HG03342 (cell line): ENCODE data around the gene YARS2.

Experiments
- ATAC-seq: cut with Tn5 transposase; IDR thresholded peaks from one replicate; pipeline ENCODE4 v1.9.1; 2021; ENCODE audit warnings: mild to moderate bottlenecking, moderate library complexity; ENCODE audit not compliant: unreplicated experiment

Gene YARS2

DNA sequence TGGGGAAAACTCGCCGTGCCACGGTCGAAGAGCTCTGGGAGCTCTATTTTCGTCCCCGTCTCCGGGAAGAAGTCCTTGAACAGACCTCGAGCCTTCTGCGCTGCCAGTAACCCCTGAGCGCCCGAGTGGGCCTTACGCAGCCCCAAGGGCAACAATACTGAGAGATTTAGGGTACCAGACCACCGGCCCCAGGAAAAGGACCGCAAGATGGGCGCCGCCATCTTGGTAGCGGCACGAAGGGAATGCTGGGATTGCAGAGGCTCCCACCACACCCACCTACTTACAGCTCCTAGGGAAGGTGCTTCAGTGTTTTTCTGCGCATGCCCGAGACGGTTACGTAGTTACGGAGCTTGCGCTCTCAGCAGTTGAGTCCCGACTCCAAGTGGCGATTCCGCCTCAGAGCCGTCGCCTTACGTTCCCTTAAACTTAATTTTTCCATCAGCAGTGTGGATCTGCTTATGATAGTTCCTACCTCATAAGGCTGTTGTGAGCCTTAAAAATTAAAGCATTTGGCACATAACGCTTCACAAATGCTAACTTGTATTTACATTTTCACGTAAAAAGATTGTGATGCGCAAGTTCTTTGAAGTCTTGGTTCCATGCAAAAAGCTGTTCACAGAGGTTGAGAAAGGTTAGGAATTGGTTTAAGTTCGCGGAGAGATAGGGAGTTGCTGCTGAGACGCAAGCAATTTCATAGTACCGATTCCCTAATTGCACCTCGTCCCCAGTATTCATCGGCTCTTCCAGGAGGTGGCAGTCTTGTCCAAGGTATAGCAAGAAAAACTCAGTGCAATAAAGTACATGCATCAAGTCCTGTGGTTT is at the start of gene YARS2:
Gene YARS2 (minus strand): TSS at position 244 of the 822 bp plus-strand sequence. CDS start 23 bp downstream, at position 221.
- peak; percentile 84 for ATAC-seq

DNA sequence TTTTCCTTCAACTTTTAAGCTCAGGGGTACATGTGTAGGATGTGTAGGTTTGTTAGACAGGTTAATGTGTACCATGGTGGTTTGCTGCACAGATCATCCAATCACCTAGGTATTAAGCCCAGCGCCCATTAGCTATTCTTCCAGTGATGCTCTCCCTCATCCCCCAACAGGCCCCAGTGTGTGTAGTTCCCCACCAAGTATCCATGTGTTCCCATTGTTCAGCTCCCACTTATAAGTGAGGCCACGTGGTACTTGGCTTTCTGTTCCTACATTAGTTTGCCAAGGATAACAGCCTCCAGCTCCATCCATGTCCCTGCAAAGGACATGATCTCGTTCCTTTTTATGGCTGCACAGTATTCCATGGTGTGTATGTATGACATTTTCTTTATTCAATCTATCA is 48.6 kb upstream of the YARS2 start:
- no peak for ATAC-seq

DNA sequence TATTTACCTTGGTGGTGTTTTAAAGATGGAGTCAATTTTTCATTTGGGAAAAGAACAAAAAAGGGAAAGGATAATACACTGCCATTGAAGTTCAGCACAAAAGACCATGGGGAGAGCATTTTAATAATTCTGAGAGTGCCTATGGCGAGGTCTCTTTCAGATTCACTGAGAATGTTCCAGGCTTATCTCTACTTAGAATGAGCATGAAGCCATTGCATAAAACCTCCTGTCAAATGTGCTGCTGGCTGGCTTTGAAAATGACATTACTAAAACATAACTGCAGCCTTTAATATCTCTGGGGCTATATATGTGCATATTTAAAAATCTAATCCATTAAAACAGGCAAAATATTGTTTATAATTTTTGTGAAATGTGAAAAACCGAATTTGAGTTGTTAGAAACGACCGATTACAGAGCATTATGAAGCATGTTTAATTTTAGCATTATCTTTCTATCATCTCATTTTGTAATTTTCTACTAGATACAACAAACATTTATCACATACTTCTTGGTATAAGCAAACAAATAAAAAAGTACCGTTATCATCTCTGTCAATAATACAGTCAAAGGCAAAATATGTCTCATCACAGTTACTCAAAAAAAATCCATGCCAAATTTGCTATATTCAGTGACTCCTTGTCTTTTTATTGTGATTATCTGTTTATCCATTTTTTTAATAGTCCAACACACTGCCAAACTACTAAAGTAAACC is 45.7 kb upstream of the YARS2 start:
- ATAC-seq: no peak

DNA sequence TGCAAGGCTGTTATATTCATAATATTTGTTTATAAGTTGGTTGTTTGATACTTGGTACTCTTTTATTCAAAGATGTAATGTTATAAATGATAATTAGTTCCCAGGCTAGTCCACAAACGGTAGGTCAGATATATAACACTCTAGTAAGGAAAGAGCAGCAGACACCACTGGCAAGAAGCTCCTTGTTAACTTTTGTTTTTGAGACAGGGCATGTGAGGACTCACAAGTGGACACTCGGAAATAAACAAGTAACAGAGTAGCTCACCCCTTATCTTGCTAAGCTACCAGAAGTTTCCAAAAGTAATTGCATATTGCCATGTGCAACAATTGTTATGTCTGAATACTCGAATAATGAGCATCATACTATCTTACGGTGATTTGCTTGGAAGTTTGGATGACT is 38.6 kb upstream of the YARS2 start:
- no peak for ATAC-seq

DNA sequence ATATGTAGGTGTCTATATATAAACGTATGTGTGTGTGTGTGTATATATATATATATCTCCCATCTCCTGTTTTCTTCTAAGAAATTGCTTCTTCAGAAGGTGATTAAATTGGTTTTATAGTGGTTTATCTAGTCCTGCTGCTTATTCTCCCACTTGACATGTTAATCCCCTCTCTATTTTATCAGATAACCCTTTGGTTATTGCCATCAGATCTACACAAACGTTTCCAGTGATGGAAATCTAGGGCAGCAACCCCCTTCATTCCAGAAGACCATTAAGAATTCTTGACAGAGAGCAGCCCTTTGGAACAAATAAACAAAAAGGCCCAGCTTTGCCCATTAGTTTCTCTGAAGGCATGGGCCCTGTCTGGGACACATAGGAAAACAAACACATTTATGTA is 34.2 kb upstream of the YARS2 start:
- ATAC-seq: no peak

DNA sequence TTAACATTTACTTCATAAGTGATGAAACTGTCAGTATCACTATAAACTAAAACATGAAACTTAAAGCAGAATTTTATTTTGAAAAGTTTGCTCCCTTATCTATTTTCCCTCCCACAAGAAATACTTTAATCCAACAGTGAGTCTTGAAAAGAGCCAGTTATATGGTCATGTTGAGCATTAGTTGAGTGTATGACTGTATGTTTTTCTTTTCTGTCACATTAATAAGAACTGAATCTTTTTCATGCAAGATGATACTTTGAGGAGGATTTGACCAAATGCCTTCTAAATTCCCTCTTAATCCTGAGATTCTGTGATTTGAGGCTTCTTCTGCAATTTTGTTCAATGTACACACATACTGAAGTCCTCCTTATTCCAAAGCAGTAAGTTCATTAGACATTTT is 33.7 kb upstream of the YARS2 start:
- ATAC-seq: no peak

DNA sequence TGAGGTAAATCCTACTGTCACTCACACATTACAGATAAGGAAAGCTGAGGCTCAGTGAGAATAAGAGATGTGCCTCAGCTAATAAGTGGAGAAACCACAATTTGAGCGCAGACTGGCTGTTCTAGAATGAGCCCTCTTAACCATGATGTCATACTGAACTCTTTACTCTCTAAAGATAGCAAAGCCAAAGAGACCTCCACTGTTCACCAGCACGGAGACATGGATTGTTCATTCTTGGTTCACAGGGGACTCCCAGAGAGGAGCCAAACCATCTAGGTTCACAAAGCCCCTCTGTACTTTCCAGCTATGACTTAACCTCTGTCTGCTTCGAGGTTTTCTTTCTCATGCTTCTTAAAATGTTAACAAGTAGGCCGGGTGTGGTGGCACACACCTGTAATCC is 32.7 kb upstream of the YARS2 start:
- ATAC-seq: no peak

DNA sequence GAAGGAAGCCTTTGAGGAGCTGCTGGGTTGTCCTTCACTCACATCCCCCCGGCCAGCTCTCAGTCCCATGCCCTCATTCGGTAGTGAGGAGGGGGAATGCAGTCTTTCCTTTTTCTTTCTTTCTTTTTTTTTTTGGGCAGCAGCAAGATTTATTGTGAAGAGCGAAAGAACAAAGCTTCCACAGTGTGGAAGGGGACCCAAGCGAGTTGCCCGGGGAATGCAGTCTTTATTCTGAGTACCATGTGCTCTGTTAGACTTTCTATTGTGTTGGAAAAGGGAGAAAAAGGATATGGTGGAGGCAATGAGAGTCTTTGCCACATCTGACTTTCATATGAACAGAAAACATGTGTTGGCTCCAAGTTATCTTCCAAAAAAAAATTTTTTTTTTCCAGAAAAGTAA is 29.9 kb upstream of the YARS2 start:
- ATAC-seq: no peak

DNA sequence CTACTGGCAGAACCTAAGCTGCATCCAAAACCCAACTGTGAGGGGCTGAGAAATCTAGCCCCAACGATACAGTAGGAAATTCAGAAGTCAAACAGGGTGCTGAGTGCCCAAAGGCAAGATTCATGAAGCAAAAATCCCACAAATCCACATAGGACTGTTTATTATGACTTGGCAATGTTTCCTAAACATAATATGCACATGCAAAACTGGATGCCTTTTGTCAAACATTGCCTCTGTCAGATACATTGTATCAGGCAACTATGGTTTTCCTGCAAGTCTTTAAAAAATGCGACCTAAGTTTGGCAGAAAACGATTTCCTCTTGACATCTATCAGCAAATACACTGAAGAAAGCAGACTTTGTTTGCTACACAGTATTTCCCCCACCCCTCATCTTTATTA is 27.3 kb upstream of the YARS2 start:
- ATAC-seq: no peak

DNA sequence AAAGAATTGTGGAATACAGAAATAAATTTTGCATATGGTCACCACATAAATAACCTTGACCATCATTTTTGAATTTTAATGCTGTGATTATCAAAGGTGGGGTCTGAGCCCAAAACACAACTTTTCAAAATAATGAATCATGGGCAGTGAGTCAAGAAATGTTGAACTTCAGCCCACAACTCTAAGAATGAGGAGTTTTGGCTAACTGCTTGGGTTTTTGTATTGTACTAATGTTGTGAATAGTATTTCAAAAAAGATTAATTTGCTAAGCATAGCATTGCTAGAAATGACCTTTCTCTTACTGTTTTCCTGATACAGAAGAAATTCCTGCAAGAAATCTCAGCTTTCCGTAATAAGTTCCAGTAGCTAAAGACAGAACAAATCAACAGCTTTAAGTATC is 24.4 kb upstream of the YARS2 start:
- no peak for ATAC-seq

DNA sequence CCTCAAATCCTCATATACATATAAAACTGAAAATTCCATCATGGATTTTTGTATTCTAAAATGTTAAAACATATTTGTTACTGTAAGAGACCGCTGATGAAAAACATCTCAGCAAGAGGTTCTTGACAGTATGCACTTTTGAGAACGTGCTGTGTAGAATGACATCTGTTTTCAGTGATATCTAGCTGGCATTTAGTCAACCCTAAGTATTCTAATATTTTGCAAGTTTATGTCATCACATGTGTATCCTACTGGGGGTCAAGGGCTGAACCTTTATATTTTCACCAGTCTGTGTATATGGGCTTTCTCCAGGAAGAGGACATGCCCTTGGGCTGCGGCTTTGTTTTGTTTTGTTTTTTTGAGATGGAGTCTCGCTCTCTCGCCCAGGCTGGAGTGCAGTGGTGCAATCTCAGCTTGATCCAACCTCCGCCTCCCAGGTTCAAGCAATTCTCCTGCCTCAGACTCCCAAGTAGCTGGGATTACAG is 22.0 kb upstream of the YARS2 start:
- ATAC-seq: no peak

DNA sequence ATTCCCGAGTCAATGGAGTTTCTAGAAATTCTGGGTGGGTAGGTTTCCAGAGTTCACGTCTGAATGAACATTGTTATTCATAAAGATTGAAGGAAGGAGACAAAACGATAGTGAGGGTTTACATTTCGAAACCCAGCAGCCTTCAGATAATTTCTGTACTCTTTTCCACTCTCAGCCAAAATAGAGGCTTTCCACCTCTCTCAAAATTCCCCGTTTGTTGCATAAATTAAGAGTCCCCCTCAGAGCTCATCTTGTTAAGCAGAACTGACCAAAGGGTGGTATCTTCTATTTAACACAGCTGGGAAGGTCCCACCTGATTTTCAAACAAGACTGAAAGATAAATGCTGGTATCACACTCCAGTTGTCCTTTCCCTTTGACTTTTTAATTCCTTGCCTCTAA is 21.5 kb upstream of the YARS2 start:
- no peak for ATAC-seq

DNA sequence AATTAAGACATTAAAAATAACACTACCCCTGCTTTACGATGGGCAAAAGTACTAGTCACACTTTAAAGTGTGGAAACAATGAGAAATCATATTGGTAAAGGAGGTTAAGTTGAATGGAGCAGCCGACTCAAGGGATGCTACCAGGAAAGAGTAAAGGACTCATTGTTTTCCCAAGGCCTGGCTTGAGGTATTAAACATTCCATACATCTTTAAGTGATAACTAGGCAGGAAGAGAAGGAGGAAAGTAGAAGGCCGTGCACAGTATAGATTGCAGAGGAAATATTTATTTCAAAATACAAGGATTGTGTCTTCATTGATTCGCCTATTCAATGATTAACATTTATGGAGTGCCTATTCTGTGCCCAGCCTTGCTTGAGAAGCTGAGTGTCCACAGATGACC is 20.6 kb upstream of the YARS2 start:
- no peak for ATAC-seq

DNA sequence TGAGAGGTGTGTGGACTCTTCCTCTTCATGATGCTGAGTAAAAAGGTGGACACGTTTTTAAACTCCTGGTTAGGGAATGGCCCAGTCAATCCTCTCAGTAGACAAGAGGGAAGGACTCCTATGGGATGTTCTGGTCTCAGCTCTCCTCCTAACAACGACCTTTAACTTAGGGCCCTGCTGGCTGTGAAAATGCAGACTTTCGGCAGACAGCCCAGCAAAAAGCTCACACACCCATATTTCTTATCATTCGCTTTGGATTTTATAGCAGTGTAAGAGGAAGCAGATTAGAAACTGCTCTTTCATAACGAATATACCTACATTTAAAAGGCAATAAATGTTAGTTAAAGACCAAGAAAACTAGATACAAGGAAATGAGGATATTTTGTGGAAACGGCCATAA is 18.0 kb upstream of the YARS2 start:
- no peak for ATAC-seq

DNA sequence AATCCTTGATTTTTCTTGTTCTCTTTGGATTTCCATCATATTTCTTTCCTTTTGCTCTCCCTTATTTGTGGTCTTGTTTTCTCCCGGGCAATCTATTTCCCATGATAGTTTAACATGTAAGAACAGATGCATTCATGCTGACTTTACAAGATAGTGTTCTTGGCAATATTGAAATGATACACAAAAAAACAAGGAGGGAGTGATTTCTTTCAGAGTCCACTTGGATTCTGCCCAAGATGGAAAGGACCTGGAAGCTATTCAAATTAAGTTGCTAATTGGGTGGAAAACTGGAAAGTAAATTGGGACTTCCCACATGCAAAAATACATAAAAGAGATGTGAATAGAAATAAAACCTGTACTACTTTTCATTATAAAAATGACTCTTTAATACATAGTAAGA is 14.4 kb upstream of the YARS2 start:
- ATAC-seq: no peak

DNA sequence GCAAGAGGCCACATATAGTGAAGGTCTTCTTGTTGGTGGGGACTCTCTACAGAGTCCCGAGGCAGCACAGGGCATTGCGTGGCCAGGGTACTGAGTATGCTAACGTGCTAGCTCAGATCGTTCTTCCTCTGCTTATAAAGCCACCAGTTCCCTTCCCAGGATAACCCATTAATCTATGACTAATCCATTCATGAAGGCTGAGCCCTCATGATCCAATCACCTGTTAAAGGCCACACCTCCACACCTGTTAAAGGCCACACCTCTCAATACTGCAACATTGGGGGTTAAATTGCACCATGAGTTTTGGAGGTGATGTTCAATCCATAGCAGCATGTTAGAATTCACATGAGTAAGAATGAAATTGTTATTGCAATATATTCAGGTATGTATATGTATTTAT is 12.8 kb upstream of the YARS2 start:
- no peak for ATAC-seq

DNA sequence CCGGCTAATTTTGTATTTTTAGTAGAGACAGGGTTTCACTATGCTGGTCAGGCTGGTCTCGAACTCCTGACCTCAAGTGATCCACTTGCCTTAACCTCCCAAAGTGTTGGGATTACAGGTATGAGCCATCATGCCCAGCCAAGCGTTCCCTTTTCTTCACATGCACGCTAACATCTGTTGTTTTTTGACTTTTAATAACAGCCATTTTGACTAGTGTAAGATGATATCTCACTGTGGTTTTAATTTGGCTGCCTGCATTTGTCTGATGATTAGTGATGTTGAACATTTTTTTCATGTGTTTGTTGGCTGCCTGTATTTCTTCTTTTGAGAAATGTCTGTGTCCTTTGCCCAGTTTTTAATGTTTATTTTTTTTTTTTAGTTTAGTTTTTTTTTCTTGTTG is 10.2 kb upstream of the YARS2 start:
- ATAC-seq: no peak

DNA sequence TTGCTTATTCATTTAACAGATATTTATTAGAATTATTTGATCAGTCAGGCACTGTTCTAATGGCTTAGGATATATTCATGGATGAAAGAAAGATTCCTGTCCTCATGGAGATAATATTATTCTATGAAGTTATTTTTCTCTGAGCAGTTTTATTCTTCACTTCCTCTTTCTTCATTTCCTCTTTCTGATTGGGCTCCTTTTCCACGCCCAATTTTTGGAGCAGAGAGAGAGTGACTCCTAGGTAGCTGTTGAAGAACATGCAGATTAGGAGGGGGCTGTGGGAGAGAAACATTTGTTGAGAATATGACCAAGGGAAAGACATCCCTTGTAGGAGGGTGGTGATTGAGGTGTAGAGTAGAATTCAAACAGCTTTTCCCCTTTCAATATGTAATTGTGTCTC is 6.0 kb upstream of the YARS2 start:
- peak; percentile 80 for ATAC-seq

DNA sequence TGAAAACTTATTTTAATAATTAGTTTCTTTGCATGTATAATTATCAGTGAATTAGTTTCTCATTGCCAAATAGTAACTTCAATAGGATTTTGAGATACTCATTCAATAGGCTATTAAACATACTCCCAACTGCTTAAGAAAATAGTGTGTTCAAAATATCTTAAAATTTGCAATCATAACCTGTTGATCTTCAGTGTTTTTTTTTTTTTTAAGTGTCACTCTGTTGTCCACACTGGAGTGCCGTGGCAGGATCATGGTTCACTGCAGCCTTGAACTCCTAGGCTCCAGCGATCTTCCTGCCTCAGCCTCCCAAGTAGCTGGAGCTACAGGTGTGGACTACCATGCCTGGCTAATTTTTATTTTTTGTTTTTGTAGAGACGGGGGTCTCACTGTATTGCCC is 1.5 kb upstream of the YARS2 start:
- ATAC-seq: no peak

DNA sequence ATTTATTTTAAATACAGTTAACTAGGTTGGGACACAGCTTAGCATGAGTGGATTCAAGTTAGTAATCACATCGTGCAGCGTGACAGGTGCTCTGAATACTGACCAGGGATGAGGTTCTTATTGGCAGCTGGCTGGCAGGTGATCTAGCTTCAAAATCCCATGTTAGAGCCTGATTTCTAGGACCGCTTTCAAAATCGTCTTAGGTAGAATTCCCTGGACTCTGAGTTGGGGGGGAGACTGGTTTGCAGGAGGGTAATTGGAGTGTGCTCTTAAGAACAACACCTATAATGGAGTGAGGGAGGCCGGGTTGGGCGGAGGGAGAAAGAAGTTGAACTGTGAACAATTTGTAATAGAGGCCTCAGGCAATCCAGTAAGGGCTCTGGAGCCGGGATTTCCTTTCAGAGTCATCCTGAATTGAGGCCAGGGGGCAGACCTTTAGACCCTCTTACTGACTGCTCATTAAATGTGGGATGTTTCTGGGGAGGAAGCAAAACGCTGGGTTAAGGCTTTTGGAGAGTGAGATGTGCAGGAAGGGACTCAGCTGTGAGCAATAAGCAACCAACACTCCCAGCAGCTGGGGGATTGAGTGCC is 874 bp upstream of the YARS2 start:
- ATAC-seq: no peak

DNA sequence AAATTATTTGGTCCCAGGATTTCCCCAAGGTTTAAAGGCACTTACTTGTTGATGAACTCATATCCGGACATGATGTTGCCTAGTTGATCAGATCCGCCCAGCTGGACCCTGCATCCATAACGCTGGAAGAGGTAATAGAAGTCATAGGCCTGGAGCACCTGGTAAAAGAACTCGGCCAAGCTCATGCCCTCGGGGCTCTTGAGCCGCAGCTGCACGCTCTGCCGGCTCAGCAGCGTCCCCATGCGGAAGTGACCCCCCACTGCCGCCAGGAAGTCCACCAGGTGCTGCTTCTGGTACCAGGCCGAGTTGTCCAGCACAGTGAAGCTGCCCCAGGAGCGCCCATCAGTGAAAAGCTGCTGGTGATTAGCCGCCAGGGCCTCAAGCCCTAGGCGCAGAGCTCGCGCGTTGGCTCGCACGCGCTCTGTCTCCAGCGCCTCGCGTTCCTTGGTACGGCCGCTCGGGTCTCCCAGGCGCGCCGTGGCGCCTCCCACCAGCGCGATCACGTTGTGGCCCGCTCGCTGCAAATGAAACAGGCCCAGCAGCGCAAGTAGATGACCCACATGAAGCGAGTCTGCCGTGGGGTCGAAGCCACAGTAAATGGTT is 545 bp downstream of the YARS2 start:
- ATAC-seq: peak; percentile 70

DNA sequence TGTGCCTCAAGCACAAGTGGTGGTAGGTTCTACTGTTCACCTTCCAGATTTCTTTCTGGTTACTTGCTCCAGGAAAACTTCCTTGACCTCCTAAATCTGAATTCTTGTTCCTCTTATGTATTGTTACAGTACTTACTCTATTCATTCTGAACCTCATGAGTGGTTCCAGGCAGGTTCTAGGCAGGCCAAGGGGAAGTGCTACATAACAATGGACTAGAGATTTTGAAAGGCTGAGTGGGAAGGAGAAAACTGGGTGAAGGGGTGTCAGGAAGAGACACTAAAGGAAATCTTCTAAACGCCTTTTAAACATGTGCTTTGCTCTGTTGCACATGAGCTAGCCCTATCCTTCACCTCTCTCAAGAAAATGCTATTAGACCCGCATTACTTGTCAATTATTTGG is 1.6 kb downstream of the YARS2 start:
- no peak for ATAC-seq
